GM18511 (cell line): ENCODE results near the gene MRPL49.

ENCODE experiments used
- ATAC-seq: cut with Tn5 transposase; IDR thresholded peaks from one replicate; pipeline ENCODE4 v1.9.1; 2021; ENCODE audit warnings: mild to moderate bottlenecking, moderate library complexity; ENCODE audit not compliant: unreplicated experiment

MRPL49 gene

DNA sequence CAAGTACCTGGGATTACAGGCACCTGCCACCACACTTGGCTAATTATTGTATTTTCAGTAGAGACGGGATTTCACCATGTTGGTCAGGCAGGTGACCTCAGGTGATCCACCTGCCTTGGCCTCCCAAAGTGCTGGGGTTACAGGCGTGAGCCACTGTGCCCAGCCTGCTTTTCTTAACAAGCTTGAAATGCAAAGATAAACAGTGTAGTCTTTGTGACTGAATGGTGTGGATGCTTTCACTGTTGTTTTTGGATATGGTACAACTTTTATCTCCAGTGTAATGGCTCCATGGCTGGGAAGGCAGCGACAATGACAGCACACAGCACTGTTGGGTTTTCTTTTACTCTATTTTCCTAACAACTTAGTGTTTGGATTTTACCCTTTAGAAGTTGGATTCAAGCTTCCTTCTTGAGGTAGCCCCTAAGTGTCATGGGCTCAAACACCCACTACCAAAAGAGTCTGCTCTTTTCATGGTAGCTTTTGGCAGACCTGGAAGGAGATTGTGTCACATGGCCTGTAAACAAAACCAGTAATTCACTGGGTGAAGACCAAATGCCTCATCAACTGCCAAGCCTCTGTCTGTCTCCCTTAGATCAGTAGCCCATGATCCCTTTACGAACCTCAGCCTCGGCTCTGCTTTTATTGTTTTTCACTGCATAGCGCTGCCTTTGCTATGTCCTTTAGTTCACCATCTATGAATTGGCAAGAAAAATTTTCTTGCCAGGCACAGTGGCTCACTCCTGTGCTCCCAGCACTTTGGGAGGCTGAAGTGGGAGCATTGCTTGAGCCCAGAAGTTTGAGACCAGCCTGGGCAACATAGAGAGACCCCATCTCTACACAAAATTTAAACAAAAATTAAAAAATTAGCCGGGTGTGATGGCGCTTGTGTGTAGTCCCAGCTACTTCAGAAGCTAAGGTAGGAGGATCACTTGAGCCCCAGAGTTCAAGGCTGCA lies 19.7 kb upstream of the MRPL49 start:
- no peak for ATAC-seq

GRCh38 chr11:65103476-65103875 lies 18.6 kb upstream of the MRPL49 start:
- ATAC-seq: no peak

- ATAC-seq: no peak
Observed at GRCh38 chr11:65104628-65105027, 17.5 kb upstream of the MRPL49 start.

DNA sequence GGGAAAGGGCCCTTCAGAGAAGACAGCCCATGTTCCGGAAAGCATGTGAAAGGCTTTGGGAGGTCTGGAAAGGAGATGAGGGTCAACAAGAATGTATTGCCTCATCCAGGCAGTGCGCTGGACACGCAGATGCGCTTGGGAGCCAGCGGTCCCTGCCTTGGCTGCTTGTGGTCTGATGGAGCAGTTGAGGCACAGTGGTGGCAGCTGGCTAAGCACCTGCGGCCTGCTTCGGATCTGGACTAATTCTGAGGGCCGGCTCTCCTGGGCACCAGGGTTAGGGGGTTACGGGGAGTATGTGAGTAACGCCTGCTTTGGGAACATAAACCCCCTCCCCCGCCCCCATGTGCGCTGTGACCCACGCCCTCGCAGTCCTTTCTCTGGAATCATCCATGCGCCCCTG lies 15.0 kb upstream of the MRPL49 start:
- no peak for ATAC-seq

DNA sequence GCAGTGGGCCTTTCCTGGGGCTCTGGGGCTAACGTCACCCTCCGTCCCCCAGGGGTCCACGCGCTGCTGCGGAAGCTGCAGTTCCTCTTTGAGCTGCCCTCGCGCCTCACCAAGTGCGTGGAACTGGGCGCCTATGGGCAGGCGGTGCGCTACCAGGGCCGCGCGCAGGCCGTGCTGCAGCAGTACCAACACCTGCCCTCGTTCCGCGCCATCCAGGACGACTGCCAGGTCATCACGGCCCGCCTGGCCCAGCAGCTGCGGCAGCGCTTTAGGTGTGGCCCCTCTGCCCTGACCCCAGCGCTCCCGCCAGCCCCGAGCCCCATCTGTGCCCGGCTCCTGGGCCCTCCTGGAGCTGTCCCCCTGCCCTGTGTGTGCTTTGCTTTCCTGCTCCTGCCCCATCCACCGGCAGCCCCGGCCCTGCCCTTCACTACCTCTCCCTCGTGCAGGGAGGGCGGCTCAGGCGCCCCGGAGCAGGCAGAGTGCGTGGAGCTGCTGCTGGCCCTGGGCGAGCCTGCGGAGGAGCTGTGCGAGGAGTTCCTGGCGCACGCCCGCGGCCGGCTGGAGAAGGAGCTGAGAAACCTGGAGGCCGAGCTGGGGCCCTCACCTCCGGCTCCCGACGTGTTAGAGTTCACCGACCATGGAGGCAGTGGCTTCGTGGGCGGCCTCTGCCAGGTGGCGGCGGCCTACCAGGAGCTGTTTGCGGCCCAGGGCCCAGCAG lies 14.2 kb upstream of the MRPL49 start:
- ATAC-seq: no peak

DNA sequence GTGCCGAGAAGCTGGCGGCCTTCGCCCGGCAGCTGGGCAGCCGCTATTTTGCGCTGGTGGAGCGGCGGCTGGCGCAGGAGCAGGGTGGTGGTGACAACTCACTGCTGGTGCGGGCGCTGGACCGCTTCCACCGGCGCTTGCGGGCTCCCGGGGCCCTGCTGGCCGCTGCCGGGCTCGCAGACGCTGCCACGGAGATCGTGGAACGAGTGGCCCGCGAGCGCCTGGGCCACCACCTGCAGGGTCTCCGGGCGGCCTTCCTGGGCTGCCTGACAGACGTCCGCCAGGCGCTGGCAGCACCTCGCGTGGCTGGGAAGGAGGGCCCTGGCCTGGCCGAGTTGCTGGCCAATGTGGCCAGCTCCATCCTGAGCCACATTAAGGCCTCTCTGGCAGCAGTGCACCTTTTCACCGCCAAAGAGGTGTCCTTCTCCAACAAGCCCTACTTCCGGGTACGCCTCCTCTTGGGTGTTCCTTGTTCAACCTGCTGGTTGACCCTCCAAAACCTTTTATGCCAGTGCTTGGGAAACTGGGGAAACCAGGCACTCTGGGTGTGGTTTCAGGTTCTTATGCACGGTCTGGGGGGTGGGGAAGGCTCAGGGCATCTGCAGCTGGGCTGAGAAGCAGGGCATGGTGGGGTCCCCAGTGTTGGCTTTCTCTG lies 13.5 kb upstream of the MRPL49 start:
- ATAC-seq: no peak

DNA sequence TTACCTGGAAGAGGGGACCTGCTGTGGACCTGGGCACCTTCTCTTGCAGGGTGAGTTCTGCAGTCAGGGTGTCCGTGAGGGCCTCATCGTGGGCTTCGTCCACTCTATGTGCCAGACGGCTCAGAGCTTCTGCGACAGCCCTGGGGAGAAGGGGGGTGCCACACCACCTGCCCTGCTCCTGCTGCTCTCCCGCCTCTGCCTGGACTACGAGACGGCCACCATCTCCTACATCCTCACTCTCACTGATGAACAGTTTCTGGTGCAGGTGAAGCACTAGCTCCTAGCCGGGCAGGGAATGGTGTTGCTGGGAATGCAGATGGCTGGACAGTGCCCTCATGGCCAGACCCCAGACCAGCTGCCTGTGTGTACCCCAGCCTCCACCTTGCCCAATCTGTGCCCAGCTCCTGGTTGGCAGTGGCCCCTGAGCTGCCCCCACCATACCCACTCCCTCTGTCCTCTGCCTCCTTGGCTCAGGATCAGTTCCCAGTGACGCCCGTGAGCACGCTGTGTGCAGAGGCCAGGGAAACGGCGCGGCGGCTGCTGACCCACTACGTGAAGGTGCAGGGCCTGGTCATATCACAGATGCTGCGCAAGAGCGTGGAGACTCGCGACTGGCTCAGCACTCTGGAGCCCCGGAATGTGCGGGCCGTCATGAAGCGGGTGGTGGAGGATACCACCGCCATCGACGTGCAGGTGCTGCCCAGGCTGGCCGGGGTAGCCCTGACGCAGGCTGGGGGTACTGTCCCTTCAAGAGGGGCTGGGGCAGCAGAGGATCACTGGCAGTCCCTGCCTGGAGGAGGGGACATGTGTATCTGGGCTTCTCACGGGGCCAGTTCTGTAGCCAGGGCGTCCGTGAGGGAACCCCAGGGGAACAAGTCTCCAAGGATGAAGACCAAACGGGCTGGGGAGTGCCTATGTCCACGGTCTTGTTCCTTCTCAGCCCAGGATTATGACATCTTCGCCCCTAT lies 12.6 kb upstream of the MRPL49 start:
- ATAC-seq: no peak

GRCh38 chr11:65110354-65110861 lies 11.7 kb upstream of the MRPL49 start:
- no peak for ATAC-seq

- ATAC-seq: no peak
Observed at GRCh38 chr11:65111159-65111743, 10.9 kb upstream of the MRPL49 start.

GRCh38 chr11:65111744-65112545 lies 10.2 kb upstream of the MRPL49 start, which contains the start of gene TM7SF2:
TM7SF2 (plus strand) TSS chr11:65111872; CDS start chr11:65112016, 144 bp downstream.
- ATAC-seq: peak; percentile 66

GRCh38 chr11:65112546-65113360 lies 9.4 kb upstream of the MRPL49 start:
- ATAC-seq: no peak

- ATAC-seq: no peak
Observed at GRCh38 chr11:65113361-65113756, 8.8 kb upstream of the MRPL49 start.

- ATAC-seq: no peak
Observed at GRCh38 chr11:65113839-65114238, 8.3 kb upstream of the MRPL49 start.

DNA sequence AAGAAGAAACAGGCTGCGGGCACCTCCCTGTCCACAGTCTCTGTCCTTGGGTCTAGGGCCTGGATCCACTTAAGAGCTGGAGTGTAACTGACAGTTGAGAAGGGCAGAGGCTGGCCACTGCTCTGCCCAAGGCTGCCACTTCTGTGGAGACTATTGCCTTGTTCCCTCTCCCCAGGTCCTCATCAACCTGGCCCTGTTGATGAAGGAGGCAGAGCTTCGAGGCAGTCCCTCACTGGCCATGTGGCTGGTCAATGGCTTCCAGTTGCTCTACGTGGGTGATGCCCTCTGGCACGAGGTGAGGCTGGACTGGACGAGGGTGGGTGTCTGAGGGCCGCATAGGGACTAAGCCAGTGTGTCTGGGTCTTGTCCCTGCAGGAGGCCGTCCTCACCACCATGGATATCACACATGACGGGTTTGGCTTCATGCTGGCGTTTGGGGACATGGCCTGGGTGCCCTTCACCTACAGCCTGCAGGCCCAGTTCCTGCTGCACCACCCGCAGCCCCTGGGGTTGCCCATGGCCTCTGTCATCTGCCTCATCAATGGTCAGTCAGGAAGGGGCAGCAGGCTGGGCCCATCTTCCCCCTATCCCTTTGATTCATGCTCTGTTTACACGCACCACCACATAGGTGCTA lies 7.5 kb upstream of the MRPL49 start:
- ATAC-seq: no peak

DNA sequence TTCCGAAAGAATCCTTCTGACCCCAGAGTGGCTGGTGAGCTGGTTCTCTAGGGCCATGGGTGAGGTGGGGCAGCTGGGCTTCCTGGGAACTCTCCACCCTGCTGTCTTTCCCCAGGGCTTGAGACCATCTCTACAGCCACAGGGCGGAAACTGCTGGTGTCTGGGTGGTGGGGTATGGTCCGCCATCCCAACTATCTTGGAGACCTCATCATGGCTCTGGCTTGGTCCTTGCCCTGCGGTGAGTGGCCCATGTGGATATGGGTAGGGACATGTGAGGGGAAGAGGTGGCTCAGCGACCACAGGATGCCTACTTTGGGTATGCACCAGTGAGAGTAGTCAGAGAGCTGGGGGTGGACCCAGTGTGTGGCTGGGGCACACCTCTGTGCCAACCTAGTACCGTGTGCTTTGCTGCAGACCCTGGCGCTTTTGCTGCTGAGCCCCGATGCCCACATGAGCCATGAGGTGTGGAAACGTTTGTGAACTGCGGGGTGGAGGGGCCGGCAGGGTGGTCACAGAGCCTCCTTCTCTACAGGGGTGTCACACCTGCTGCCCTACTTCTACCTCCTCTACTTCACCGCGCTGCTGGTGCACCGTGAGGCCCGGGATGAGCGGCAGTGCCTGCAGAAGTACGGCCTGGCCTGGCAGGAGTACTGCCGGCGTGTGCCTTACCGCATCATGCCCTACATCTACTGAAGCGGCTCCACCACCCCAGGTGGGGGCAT lies 6.6 kb upstream of the MRPL49 start:
- ATAC-seq: no peak

- ATAC-seq: no peak
Observed at GRCh38 chr11:65116370-65117205, 5.5 kb upstream of the MRPL49 start.
